Measurements from ENCODE around the gene RGS16.

RGS16 gene

GRCh38 chr1:182610606-182611194 is 6.5 kb upstream of the RGS16 start:
- no peak for DNase-seq (ENCODE audit: extremely low read depth in 1 of 2, low read depth in 1 of 2)

GRCh38 chr1:182608845-182609610 is 4.8 kb upstream of the RGS16 start:
- DNase-seq (ENCODE audit: extremely low read depth in 1 of 2, low read depth in 1 of 2), result no peak

- no peak for DNase-seq (ENCODE audit: extremely low read depth in 1 of 2, low read depth in 1 of 2)
Observed at GRCh38 chr1:182608236-182608635, 4.0 kb upstream of the RGS16 start.

- no peak for DNase-seq (ENCODE audit: extremely low read depth in 1 of 2, low read depth in 1 of 2)
Observed at GRCh38 chr1:182607566-182607965, 3.4 kb upstream of the RGS16 start.

GRCh38 chr1:182603646-182604174 is 479 bp downstream of the RGS16 start:
- no peak for DNase-seq (ENCODE audit: extremely low read depth in 1 of 2, low read depth in 1 of 2)

GRCh38 chr1:182602935-182603645 is 1.1 kb downstream of the RGS16 start:
- no peak for DNase-seq (ENCODE audit: extremely low read depth in 1 of 2, low read depth in 1 of 2)

- no peak for DNase-seq (ENCODE audit: extremely low read depth in 1 of 2, low read depth in 1 of 2)
Observed at GRCh38 chr1:182601913-182602312, 2.3 kb downstream of the RGS16 start.

- peak in 1 of 2 donors; percentile 51 for DNase-seq (ENCODE audit: extremely low read depth in 1 of 2, low read depth in 1 of 2)
Observed at GRCh38 chr1:182601416-182601786, 2.8 kb downstream of the RGS16 start.

- DNase-seq (ENCODE audit: extremely low read depth in 1 of 2, low read depth in 1 of 2), result no peak
Observed at GRCh38 chr1:182600745-182601415, 3.3 kb downstream of the RGS16 start.

GRCh38 chr1:182600036-182600713 is 4.0 kb downstream of the RGS16 start:
- DNase-seq (ENCODE audit: extremely low read depth in 1 of 2, low read depth in 1 of 2), result no peak

- DNase-seq (ENCODE audit: extremely low read depth in 1 of 2, low read depth in 1 of 2), result no peak
Observed at GRCh38 chr1:182599339-182599738, 4.8 kb downstream of the RGS16 start.

- no peak for DNase-seq (ENCODE audit: extremely low read depth in 1 of 2, low read depth in 1 of 2)
Observed at GRCh38 chr1:182598296-182598695, 5.9 kb downstream of the RGS16 start.

- no peak for DNase-seq (ENCODE audit: extremely low read depth in 1 of 2, low read depth in 1 of 2)
Observed at GRCh38 chr1:182596934-182597333, 7.3 kb downstream of the RGS16 start.

- peak in 1 of 2 donors; percentile 38 for DNase-seq (ENCODE audit: extremely low read depth in 1 of 2, low read depth in 1 of 2)
Observed at GRCh38 chr1:182595641-182596240, 8.4 kb downstream of the RGS16 start.

GRCh38 chr1:182589931-182590330 is 14.3 kb downstream of the RGS16 start:
- no peak for DNase-seq (ENCODE audit: extremely low read depth in 1 of 2, low read depth in 1 of 2)

- no peak for DNase-seq (ENCODE audit: extremely low read depth in 1 of 2, low read depth in 1 of 2)
Observed at GRCh38 chr1:182589520-182589919, 14.7 kb downstream of the RGS16 start.

GRCh38 chr1:182588500-182589396 is 15.4 kb downstream of the RGS16 start, which contains the start of gene RNASEL:
RNASEL (minus strand) TSS chr1:182589256; CDS start chr1:182586806, 2,450 bp downstream.
- DNase-seq (ENCODE audit: extremely low read depth in 1 of 2, low read depth in 1 of 2), result peak in 1 of 2 donors; percentile 37

- DNase-seq (ENCODE audit: extremely low read depth in 1 of 2, low read depth in 1 of 2), result no peak
Observed at GRCh38 chr1:182587666-182588499, 16.3 kb downstream of the RGS16 start.
